ENCODE data around the gene SNRNP70.
"Not testable (repeated sequence)": the region's sequence is repeated elsewhere in the genome, so short reads cannot be mapped to it uniquely, and the experiment has no call there.

- TF ChIP-seq CTCF (conservative IDR thresholded peaks at IDR 0.05; ENCODE audit: low read length); EZH2phosphoT487 (IDR thresholded peaks at IDR 0.05; ENCODE audit: borderline replicate concordance, low read depth, low read length): not testable (repeated sequence)
Observed at GRCh38 chr19:49146408-49146770, 61.1 kb downstream of the SNRNP70 start.
